ENCODE data around the gene IGIP. TPM values are rescaled to one million over a fixed set of nuclear protein-coding genes. Genes with fewer than 3 reads are reported as not detected.

IGIP gene
- total and polyA plus RNA-seq, 2 of the 8 experiments (the other 6 are each of a cell fraction or from before 2014, with no cell fraction given) = 0.32 to 0.69 TPM

GRCh38 chr5:140113699-140114263, 12.0 kb upstream of the IGIP start, which contains the start of gene PURA (continued):
- peak; percentile 72; the same call in 1 of the 2 replicates for TF ChIP-seq TAF1 (IDR thresholded peaks at IDR 0.05; ENCODE audit: low read depth, low read length)
- TF ChIP-seq GTF2F1 (IDR thresholded peaks at IDR 0.05; ENCODE audit: borderline replicate concordance, low read depth, low read length) = no peak
- TF ChIP-seq POLR2A (IDR thresholded peaks at IDR 0.05; ENCODE audit: control extremely low read depth in 1 of 2, low read depth in 2 of 2, low read length in 2 of 2) = peak in 1 of 2 experiments; percentile 54; a peak in 1 of 3 replicates
- no peak for TF ChIP-seq CBX8 (IDR thresholded peaks at IDR 0.05; ENCODE audit: borderline replicate concordance, low read depth, low read length)
- peak; percentile 94 for TF ChIP-seq BRCA1 (IDR thresholded peaks at IDR 0.05; ENCODE audit: low read depth, low read length)
- TF ChIP-seq PHF8 (conservative IDR thresholded peaks at IDR 0.05; ENCODE audit: low read depth, low read length) = 0 out of 2 replicates have a peak, but pooled peaks have one; percentile 39
- TF ChIP-seq BCL11A (IDR thresholded peaks at IDR 0.05; ENCODE audit: low read depth in 2 of 2, low read length in 2 of 2) = no peak
- TF ChIP-seq HDAC2 (IDR thresholded peaks at IDR 0.05; ENCODE audit: borderline replicate concordance in 1 of 2, low read depth in 2 of 2, low read length in 2 of 2) = no peak
- TF ChIP-seq E2F6 (IDR thresholded peaks at IDR 0.05) = peak; percentile 51
- TF ChIP-seq CHD2 (IDR thresholded peaks at IDR 0.05; ENCODE audit: low read length) = peak; percentile 99

All from H1 (cell line).